Breast epithelium (tissue), 3 donors: ENCODE measurements around the gene OS9.

Experiments
- CTCF ChIP-seq, 3 donors: fragments of 450-650 bp; IDR thresholded peaks; one replicate each; pipeline ENCODE4 v1.5.1; 2016 to 2017; ENCODE audit warnings: antibody characterized with exemption in 3 of 3, mild to moderate bottlenecking in 3 of 3, moderate library complexity in 3 of 3
- POLR2AphosphoS5 ChIP-seq, 3 donors: sonication (generic); formaldehyde crosslinking; IDR thresholded peaks; one replicate each; pipeline ENCODE4 v1.6.1; 2017; ENCODE audit warnings: antibody characterized with exemption in 3 of 3

GRCh38 chr12:57697076-57697475, 3.1 kb downstream of the OS9 start:
- no peak for TF ChIP-seq POLR2AphosphoS5 (IDR thresholded peaks at IDR 0.05)
- no peak for TF ChIP-seq CTCF (IDR thresholded peaks at IDR 0.05)
